Mucosa of gallbladder (tissue), 1 donor: ENCODE measurements around the gene ARIH2. TPM values are rescaled to one million over a fixed set of nuclear protein-coding genes. Genes with fewer than 3 reads are reported as not detected.

Source experiments
- DNase-seq: peaks from one replicate; pipeline ENCODE4 v3.0.0-alpha.2; 2020; ENCODE audit warnings: low spot score
- total RNA-seq: library from RNA; stranded (reverse); gene quantifications from one replicate; pipeline ENCODE4 v1.2.1, GENCODE V29; 2021
- donor health status: DM: no; HTN: no; CAD: no.

ARIH2 gene
- total RNA-seq, 1 donor from 2014 or later, result 76.7 TPM

DNA sequence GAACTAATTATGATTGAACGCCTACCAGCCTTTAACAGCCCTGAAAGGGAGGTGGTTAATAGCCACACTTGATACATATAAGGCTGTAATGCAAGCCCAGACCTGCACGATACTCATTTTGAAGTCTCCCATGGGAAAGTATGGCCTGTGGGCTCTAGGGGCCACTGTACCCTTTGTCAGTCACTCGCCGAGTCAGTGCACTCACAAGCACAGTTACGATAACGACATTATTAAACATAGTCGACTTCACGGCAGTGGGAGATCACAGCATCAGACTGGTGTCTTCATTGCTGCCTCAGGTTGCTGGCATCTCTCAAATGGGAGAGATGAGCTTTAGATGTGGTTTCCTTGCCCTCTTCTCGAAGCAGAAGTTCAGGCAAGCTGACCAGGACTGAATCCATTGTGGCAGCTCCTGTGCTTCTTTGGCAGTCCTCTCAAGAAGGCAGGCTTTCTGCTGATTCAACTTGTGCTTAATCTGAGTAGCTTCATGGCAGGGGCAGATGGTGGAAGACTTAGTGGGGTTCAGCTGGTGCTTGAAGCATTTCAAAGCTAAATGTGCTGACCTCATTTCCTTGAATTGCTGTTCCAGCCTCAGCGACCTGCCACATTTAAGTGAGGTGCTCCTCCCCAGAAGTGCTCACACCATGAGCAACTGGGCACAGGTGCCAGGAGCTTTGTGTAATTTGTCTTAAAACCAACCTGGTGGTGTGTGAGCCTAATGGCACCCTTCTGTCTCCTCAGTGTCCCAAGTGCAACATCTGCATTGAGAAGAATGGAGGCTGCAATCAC is 55.6 kb downstream of the ARIH2 start:
- no peak for DNase-seq

DNA sequence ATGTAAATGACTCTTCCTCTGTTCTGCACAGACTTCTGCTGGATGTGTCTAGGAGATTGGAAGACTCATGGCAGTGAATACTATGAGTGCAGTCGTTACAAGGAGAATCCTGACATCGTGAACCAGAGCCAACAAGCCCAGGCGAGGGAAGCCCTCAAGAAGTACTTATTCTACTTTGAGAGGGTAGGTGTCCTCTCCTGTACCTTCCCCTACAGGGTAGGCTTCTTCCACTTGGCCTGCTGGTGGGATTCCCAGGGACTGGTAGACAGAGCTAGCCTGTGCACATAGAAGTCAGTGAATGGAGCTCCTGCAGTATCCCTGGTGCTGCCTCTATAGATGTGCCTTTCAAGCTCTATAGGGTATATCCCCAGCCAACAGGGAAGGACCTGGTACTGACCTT is 60.8 kb downstream of the ARIH2 start:
- no peak for DNase-seq

DNA sequence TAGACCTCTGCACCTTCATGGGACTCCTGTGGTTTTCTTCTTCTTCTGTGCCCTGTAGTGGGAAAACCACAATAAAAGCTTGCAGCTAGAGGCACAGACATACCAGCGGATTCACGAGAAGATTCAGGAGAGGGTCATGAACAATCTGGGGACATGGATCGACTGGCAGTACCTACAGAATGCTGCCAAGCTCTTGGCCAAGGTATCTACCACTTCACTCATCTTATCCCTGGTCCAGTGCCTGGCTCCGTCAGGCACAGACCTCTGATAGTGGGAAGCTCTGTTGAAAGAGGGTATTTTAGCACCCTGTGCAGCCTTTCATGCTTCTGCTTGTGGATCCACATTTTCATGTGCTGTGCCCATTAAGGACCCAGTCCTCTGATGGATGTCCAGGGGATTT is 61.7 kb downstream of the ARIH2 start:
- no peak for DNase-seq

DNA sequence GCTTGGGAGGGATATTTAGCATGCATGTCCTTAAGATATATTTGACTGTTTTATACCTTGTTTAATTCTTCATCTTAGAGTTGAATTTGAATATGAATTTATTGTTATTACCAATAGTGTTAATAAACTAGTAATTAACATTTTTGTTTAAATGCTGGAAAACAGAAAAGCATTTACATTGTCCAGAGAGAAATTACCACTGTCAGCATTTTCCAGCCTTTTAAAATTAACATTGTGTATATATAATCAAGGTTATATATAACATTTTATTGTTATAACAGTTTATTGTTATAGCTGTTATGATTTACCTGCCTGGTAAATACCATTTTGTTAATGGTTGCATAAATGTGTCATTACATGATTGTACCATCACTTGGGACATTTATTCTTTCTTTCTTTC is 63.4 kb downstream of the ARIH2 start:
- no peak for DNase-seq

DNA sequence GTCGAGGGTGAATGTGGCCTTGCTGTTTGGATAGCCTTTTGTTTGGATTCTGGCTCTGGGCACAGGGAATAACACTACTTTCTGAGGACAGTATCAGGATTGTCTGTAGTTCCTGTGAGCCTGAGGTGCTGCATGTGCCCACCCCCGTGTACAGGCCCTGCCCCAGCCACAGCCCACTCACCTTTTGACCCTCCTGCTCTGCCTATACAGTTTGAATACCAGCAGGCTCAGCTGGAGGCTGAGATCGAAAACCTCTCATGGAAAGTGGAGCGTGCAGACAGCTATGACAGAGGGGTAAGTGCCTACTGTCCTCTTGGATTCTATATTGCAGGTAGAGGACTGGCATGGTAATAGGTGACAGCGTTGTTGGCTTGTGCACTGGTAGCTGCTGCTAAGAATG is 64.0 kb downstream of the ARIH2 start:
- DNase-seq, result no peak

DNA sequence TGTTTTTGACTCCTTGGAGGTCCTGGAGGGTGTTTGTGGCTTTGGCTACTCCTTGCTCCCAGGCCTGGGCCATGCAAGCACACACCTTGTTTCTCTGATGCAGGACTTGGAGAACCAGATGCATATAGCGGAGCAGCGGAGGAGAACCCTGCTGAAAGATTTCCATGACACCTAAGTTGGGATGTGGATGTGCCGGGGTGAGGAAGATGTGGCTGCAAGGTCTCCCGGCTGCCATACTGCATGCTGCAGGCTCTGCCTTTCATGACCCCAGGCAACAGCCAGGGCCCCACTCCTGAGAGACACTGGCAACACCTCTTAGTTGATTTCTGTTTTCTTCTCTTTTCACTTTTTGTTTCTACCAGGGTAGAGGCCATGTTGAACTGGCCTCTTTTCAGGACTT is 64.5 kb downstream of the ARIH2 start:
- DNase-seq, result no peak

DNA sequence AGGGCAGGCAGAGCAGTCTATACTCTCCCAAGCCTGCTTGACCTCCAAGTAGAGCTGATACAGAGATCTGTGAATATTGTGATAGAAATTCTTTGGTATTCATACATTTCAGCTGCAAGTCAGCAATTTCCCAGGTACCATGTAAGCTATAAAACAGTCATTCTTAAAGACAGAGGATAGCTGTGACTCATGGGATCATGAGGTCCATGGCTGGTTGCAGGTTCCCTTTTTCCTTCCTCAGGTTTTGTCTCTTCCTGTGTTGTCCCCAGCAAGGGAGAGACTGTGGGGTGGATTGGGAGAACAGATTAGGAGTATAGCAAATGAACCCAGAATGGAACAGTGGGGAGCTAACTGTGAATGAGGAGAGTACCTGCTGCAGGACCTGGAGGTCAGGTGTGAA is 66.0 kb downstream of the ARIH2 start:
- no peak for DNase-seq

DNA sequence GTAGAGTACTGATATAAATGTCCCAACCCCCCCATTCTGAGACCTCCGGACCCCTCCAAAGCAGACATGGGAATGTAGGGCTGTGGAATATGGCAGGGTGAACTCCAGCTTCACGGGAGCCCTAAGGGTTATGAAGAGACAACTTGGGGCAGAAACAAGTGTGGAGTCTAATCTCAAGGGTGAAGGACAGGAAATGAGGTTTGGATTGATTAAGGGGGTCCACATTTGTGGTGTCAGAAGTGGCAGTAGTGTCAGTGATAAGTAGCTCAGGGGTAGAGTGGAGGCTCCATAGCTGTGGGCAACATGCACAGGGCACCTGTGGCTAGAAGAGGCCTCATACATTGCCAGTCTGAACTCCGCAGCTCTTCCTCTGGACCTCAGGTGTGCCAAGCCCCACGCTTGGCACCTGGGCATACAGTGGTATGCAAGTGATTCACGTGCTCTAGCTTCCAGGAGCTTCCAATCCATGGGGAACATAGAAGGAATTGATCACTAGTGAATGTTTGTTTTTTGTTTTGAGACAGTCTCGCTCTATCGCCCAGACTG is 67.3 kb downstream of the ARIH2 start:
- no peak for DNase-seq

DNA sequence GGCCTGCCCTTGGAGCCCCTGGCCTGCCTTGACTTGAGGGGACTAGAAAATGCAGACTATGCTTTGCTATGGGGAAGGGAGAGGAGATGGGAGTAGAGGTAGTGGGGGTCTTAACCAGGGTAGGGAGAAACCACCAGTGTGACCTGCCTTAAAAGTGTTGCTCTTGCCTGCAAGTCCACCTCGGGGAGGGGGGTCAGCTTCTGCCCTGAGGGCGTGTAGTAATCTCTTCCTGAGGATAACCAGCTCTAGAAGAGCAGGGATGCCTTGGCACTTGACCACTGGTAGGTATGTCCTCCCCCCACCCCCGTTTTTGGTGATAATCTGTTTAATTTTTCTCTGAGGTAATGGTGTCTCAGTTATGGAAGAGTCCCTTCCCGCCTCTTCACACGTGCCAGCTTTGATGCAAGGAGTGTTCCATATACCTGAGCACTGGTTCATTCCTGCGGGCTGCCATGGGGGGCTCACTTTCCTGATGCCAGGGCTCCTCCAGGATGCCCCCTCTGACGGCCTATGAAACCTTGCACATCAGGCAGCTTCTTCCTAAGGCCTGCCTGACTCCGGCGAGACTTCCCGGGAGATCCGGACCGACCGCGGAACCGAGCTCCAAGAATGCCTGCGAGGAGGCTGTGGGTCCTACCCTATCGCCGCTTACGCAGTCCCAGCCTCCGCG is 70.6 kb downstream of the ARIH2 start:
- DNase-seq, result no peak

DNA sequence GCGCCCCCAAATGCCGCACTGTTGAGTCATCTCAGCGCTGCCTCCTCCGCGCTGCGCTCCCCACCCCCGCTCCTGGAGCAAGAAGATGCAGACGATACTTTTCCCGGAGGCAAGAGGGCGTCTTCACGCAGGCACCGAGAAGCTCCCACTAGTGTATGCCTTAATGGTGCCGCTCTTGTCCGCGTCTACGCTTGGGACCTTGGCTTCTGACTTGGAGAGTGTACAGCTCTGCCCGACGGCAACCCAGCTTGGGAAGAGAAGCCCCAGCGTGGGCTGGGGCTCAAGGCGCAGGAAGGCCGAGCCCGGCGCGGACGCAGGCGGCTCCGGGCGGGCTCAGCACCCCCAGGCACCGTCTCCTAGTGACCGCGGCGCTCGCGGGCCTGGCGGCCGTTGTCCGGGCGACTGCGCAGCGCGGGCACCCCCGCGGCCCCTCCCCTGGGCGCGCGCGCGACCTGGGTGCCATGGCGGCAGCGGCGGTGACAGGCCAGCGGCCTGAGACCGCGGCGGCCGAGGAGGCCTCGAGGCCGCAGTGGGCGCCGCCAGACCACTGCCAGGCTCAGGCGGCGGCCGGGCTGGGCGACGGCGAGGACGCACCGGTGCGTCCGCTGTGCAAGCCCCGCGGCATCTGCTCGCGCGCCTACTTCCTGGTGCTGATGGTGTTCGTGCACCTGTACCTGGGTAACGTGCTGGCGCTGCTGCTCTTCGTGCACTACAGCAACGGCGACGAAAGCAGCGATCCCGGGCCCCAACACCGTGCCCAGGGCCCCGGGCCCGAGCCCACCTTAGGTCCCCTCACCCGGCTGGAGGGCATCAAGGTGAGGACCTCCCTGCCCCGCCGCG is 71.4 kb downstream of the ARIH2 start, which contains the start of gene P4HTM:
P4HTM (plus strand) TSS at position 446 of the 840 bp plus-strand sequence; CDS start at position 462, 16 bp downstream.
- peak; percentile 90 for DNase-seq

DNA sequence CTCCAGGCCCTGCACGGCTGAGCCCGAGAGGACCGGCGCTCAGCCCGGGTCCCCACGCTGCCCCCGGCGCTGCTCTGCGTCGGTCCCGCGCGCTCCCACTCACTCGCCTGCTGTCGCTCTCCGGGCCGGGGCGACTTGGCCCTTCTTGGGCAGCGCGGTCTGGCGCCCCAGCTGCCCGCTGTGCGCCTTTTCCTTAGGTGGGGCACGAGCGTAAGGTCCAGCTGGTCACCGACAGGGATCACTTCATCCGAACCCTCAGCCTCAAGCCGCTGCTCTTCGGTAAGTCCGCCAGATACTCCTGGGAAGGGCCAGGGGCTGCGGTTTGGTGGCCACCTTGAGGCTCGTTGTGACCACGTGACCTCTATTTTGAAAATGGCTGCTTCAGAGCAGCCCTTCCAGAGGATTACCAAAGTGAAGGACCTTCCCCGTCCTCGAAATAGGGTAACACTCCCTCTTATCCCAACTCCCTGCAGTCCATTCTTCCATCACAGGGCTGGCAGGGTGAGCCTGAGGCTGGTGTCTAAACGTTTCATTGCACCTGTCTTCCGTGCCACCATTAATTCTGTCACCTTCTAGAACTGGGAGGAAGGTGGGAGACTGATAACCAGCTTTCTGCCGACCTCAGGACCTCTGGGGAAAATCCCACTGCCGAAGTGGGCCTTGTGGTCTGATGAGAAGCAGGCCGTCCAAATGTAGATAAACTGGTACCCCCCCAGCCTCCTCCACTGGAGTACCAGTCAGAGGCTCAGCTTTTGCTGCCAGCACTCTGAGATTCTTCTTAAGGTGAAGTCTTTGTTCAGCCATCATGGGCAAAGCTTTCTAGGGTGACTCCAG is 72.2 kb downstream of the ARIH2 start:
- no peak for DNase-seq

DNA sequence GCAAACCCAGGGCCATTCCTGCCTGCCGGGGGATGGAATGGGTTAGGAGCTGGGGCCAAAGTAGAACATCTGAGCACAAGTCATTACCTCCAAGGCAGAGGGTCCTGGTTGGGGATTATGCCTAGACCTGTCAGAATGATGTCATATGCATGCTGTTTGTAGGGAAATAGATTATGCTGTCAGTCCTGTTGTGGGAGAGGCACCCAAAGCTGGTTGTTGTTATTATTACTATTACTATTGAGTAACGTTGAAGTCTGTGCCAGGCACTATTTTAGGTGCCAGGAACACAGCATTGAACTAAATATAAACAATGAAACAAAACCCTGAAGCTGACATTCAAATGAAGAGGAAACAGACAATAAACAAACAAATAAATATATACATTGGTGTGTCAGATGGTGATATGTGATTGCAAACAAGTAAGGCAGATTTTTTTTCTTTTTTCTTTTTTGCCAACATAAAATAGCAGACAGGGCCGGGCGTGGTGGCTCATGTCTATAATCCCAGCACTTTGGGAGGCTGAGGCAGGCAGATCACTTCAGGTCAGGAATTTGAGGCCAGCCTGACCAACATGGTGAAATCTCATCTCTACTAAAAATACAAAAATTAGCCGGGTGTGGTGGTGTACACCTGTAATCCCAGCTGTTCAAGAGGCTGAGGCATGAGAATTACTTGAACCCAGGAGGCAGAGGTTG is 73.4 kb downstream of the ARIH2 start:
- no peak for DNase-seq

DNA sequence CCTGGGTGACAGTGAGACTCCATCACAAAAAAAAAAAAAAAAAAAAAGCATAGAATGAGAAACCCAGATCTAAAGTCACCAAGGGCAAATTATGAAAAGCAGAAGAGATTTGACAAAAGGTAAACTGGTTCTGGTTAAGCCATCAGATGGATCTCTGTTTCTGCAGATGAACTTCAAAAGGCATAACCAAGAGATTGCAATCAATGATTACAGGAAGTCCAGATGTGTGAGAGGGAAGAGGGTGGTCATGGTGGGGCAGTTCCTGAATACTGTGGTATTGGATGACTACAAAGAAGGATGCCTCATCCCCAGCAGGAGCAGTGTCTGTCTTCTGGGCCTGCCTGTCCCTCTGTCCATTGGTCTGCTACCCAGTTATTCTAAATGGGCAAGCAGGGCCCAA is 75.2 kb downstream of the ARIH2 start:
- no peak for DNase-seq

DNA sequence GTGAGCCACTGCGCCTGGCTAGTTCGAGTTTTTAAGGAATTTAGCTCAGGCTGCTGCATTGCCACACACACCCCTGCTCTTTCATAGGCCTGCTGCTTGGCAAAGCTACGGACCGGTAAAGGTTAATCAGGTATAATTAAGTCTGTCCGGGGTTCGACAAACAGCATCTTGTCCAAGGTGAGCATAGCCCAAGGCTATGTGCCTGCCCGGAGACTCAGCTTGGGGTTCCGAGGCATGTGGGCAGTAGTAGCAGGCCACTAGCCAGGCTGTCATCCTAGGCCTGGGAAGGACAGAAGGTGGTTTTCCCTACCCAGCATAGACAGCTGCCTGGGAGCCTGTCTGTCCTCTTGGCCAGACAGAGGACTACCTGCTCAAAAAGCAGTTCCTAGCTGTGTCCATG is 78.0 kb downstream of the ARIH2 start:
- DNase-seq, result no peak

DNA sequence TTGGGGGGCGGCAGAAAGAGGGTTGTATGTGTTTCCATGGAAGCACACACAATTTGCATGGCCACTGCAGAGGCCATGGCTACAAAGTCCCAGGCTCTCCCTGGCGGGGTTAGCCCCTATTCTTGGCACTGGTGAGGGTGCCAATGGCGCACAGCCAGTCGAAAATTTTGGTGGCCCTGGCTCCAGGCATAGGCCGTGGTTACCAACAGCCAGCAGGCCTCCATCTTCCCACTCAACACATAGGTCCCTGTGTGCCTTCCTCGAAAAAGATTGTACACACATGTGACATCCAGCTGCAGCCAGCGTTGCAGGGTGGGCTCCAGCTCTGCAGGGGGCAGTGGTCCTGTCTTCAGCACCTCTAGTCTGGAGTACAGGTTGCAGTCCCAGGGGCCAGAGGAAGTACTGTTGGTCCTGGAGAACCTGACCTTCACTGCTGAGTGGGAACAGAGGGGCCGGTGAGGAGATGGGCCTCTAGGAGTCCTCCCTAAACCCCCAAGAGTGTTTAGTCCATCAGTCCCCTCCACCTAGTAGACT is 78.5 kb downstream of the ARIH2 start:
- no peak for DNase-seq

DNA sequence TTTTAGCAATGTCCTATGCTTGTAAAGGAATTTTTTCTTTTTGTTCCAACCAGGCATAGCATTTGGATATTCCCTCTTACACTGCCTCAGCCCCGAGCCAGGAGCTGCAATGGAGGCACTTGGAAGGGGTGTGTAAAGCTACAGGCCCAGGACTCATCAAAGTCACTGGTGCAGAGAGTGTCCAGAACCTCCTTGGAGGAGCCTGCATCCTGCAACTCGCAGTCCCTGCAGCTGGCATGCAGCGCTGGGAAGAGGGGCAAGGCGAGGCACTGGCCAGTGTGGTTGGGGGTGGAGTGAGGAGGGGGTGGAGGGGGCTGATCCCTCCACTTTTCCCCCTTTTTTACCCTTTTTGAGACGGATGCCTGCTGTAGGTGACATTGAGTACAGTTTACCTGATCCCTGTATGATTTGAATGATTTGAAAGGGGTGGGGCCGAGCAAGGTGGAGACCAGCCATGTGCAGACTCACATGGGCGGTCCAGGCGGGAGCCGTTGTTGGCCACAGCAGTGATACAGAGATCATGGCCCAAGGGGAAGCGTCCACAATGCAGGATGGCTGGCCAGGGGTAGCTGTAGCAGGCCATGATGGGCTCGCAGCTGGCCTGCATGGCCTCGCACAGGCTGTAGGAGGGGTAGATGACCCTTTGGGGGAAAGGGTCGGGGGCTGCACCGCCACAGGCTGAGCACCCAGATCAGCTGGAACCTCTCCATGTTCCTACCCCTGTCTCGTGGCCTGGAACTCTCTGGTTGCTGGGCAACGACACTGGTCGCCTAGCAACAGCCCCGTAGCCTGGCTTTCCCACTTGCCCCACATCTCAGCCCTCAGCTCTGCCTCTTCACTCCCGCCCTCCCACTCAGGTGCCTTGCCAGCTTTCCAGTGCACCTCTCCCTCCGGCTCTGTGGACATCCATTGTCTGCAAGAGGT is 79.3 kb downstream of the ARIH2 start:
- no peak for DNase-seq

DNA sequence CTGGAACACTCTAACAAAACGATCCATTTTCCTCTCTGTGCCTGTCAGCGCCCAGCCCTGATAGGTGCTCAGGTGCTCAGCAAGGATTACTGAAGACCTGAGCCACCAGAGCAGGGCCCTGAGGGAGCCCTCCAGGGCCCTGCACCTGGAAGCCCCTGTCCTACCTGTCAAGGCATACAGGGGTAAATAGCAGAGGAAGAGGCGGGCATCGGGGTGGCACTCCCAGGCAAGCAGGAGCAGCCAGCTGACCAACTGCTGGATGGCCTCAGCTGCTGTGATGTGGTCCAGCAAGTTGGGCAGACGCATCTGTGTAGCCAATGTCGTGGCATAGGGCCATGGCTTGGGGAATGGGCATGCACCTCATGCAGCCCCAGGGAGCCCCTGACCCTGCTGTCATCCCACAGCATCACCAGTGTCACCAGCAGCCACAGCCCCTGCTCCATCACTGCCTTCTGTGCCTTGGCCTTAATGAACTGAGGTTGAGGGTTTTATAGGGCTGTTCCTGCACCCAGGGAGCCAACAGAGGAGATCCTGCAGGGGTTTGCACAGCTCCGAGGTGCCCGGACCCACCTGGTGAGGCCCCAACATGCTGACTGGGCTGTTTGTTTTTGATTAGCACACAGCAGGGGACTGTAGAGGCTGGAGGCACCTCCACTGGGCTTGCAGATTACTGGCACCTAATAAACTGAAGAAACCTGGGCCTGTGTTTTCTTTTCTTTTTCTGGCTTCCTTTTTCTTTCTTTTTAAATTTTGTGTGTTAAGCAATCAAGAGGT is 80.6 kb downstream of the ARIH2 start:
- no peak for DNase-seq

DNA sequence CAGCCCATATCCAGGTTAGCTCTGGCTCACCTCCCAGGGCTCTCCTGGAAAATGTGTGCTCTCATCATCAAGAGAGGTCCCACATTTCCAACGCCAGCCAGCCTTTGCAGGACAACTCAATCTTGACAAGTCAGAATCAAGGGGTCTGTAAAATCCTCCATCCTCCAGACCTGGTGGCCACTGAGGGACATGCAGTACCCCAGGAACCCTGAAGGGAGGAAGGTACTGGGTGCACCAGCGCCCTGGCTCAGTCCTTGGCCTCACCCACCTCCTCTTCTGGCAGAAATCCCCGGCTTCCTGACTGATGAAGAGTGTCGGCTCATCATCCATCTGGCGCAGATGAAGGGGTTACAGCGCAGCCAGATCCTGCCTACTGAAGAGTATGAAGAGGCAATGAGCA is 82.5 kb downstream of the ARIH2 start:
- DNase-seq, result no peak
